Tibial nerve (tissue), 4 donors: ENCODE measurements around the gene STRA8.

Experiments used
- EP300 ChIP-seq, 2 donors: sonication (generic); formaldehyde crosslinking; IDR thresholded peaks; one replicate each; pipeline ENCODE4 v1.6.1; 2017; ENCODE audit warnings: antibody characterized with exemption in 2 of 2, mild to moderate bottlenecking in 1 of 2
- POLR2A ChIP-seq, 2 donors: fragments of 450-650 bp; IDR thresholded peaks; one replicate each; pipeline ENCODE4 v1.6.1; 2017; ENCODE audit warnings: antibody characterized with exemption in 2 of 2, mild to moderate bottlenecking in 2 of 2, moderate library complexity in 2 of 2
- TF ChIP-seq, protein P1 (sequence below), 5 experiments: fragments of 200-600 bp in 3 of 5; fragments of 450-650 bp in 2 of 5; sonication (generic) in 3 of 5; IDR thresholded peaks; one replicate each; pipeline ENCODE4 v1.5.1; 2016 to 2019; ENCODE audit warnings: antibody characterized with exemption in 5 of 5, mild to moderate bottlenecking in 3 of 5, moderate library complexity in 2 of 5

DNA sequence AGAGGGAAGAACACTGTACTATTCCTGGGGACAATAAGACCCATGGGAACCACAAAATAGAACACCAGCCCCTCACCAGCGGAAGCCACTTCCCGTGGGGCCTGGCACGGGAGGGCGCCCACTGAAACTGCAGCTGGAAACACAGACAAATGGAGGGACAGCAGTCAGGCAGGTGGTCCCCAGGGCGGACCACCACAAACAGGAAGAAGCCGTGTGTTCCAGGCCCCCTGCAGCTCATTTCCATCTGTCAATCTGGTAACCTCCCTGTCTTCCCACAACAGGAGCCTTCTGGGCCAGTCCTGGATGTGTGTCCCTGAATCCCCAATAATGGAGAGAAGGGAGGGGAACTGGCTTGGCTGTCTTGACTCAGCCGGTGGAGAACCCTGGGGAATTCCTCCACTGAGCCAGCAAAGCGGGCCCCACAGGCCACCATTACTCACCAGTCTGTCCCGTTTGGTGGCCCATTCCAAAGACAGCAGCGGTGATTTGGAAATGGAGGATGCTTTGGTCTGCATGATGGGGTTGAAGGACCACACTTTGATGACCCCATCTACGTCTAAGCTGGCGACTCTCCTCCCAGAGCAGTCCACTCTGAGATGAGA, 39.0 kb upstream of the STRA8 start:
- TF ChIP-seq POLR2A (IDR thresholded peaks at IDR 0.05) (no peak), EP300 (IDR thresholded peaks at IDR 0.05) (no peak)
- TF ChIP-seq, protein P1, sequence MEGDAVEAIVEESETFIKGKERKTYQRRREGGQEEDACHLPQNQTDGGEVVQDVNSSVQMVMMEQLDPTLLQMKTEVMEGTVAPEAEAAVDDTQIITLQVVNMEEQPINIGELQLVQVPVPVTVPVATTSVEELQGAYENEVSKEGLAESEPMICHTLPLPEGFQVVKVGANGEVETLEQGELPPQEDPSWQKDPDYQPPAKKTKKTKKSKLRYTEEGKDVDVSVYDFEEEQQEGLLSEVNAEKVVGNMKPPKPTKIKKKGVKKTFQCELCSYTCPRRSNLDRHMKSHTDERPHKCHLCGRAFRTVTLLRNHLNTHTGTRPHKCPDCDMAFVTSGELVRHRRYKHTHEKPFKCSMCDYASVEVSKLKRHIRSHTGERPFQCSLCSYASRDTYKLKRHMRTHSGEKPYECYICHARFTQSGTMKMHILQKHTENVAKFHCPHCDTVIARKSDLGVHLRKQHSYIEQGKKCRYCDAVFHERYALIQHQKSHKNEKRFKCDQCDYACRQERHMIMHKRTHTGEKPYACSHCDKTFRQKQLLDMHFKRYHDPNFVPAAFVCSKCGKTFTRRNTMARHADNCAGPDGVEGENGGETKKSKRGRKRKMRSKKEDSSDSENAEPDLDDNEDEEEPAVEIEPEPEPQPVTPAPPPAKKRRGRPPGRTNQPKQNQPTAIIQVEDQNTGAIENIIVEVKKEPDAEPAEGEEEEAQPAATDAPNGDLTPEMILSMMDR (IDR thresholded peaks at IDR 0.05) = no peak
